ENCODE measurements around the gene SGTA. TPM values are rescaled to one million over a fixed set of nuclear protein-coding genes. Genes with fewer than 3 reads are reported as not detected.

Gene SGTA
- total RNA-seq, 1 donor from 2014 or later, result 37.7 TPM

DNA sequence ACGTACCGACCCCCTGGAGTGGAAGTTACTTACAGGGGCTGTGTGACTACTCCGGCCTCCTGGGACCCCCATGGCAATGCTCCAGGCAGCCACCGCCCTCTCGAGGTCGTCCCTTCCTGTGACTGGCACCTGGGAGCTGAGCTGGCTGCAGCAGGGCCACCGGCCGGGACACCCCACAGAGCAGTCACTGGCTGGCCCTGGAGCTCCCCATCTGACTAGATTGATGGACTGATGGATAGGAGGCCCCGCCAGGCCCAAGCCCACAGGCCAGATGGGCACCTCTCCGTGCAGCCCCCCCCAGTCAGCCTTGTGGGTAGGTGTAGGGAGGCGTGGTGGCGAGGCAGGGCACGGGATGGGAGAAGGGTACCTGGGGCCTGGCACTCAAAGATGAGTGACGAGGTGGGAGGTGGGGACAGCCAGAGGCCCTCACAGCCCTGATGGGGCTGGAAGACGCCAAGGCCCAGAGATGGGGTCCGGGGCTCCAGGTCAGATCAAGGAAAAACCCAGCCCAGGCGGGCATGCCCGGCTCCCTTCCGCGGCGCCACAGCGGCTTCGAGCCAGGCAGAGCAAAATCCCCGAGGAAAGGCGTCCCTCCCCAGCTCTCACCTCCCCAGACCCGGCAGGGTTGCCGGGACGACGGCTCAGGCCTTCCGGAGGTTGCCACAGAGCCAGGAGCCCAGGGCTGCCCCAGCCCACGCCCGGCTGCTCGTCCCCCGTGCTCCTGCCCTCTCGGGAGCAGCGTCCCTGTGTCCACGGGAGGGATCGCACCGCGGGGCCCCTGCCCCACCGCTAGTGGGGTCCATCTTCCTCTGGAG is 51.7 kb downstream of the SGTA start:
- TF ChIP-seq, protein P1, sequence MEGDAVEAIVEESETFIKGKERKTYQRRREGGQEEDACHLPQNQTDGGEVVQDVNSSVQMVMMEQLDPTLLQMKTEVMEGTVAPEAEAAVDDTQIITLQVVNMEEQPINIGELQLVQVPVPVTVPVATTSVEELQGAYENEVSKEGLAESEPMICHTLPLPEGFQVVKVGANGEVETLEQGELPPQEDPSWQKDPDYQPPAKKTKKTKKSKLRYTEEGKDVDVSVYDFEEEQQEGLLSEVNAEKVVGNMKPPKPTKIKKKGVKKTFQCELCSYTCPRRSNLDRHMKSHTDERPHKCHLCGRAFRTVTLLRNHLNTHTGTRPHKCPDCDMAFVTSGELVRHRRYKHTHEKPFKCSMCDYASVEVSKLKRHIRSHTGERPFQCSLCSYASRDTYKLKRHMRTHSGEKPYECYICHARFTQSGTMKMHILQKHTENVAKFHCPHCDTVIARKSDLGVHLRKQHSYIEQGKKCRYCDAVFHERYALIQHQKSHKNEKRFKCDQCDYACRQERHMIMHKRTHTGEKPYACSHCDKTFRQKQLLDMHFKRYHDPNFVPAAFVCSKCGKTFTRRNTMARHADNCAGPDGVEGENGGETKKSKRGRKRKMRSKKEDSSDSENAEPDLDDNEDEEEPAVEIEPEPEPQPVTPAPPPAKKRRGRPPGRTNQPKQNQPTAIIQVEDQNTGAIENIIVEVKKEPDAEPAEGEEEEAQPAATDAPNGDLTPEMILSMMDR (IDR thresholded peaks at IDR 0.05), result no peak
- peaks cover 4% of the 10 kb centered on the region for H3K4me1 Mint-ChIP-seq (ENCODE audit: low read depth)
- H3K27me3 Mint-ChIP-seq (ENCODE audit: low read depth), result peaks cover 3% of the 10 kb centered on the region
- H3K4me3 Mint-ChIP-seq (ENCODE audit: unreplicated experiment), result no peak overlapping the region
- H3K36me3 Mint-ChIP-seq (ENCODE audit: low read depth), result peaks cover 7% of the 10 kb centered on the region
- DNase-seq (ENCODE audit: low spot score), result peak; percentile 82
- no peaks in the 10 kb centered on the region for H3K9me3 Mint-ChIP-seq (ENCODE audit: low read depth)
- H3K27ac Mint-ChIP-seq (ENCODE audit: unreplicated experiment), result no peak overlapping the region

DNA sequence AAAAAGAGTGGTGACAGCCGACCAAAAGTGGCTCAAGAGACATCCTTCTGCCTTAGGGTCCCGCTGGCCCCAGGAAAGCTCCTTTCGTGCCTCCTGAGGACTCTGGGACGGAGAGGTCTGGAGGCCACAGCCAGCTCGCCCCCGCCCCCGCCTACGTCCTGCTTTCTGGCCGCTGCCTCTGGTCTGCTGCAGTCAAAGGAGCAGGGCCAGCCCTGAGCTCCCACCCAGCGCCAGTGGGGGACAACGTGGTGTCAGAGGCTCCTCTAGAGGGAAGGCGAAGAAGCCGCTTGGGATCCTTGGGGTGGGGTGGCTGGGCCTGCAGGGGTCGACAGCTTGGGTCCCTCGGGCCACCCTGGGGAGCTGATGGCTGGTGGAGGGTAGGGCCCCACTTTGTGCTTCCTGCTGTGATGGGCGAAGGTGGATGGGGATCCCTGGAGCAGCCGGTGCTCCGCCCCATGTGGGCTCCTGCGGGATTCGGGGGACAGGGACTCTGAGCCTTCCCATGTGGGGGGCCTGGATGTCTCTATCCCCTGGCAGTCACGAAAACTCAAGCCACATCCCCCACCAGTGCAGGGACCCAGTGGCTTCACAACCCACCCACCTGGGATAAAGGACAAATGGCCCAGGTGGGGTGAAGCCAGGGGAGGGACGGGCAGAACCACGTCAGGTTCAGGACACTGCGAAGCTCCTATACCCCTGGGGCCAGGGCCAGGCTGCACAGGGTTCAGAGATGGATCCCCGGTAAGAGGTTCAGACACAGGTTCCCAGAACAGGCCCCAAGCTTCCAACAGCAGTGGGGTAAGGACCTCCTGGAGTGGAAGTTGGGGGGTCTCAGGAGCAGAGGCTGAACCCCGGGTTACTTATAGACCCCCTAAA is 52.9 kb downstream of the SGTA start:
- DNase-seq (ENCODE audit: low spot score), result peak; percentile 65
- TF ChIP-seq, protein P1 (IDR thresholded peaks at IDR 0.05), result no peak
- H3K9me3 Mint-ChIP-seq (ENCODE audit: low read depth), result no peaks in the 10 kb centered on the region

DNA sequence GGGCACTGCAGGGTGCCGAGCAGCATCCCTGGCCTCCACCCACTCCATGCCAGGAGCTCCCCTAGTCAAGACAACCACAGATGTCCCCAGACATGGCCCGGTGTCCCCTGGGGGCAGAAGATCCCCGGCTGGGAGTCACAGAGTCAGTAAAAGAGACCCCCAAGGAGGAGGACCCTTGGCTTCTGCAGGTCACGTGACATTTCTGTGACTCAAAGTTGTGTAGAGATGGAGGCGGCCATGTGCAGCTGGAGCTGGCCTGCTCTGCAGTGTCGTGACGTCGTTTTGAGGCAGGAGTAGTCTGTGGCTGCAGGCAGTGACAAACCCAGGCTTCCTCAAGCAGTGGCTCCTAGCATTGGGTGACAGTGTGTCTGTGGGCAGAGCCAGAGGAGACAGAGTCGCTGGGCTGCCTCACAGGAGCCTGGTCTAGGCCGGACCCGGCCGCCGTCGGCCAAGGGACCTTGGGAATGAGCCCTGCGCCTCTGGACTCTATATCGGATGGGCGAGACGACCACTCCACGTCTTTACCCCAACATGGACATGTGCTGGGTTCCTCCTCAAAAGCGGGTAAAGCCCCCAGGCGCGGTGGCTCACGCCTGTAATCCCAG is 54.2 kb downstream of the SGTA start:
- TF ChIP-seq, protein P1 (IDR thresholded peaks at IDR 0.05), result no peak
- H3K9me3 Mint-ChIP-seq (ENCODE audit: low read depth), result no peaks in the 10 kb centered on the region
- peaks cover 7% of the 10 kb centered on the region for H3K4me1 Mint-ChIP-seq (ENCODE audit: low read depth)
- no peak overlapping the region for H3K27ac Mint-ChIP-seq (ENCODE audit: unreplicated experiment)
- H3K27me3 Mint-ChIP-seq (ENCODE audit: low read depth), result peaks cover 3% of the 10 kb centered on the region
- no peak for DNase-seq (ENCODE audit: low spot score)
- H3K36me3 Mint-ChIP-seq (ENCODE audit: low read depth), result no peaks in the 10 kb centered on the region
- no peak overlapping the region for H3K4me3 Mint-ChIP-seq (ENCODE audit: unreplicated experiment)

More for the DNA sequence above, 52.9 kb downstream of the SGTA start:
- Mint-ChIP-seq H3K4me3 (ENCODE audit: unreplicated experiment) (no peak overlapping the region), H3K4me1 (ENCODE audit: low read depth) (peaks cover 4% of the 10 kb centered on the region), H3K27me3 (ENCODE audit: low read depth) (peaks cover 3% of the 10 kb centered on the region), H3K36me3 (ENCODE audit: low read depth) (peaks cover 5% of the 10 kb centered on the region), H3K27ac (ENCODE audit: unreplicated experiment) (no peak overlapping the region)

DNA sequence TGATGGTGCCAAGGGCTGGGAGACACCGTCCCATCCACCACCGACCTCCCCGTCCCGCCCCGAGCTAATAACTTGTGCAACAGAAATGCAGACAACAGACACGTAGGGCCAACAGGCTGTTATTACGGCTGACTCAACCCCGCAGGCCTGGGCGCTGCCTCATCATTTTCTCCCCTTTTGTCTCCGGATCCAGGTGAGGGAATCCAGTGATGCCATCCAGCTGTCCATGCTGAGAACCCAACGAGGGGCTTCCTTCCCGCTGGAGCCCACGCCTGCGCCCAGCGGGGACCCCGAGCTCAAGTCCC is 55.5 kb downstream of the SGTA start:
- H3K4me1 Mint-ChIP-seq (ENCODE audit: low read depth), result peaks cover 18% of the 10 kb centered on the region
- no peak overlapping the region for H3K4me3 Mint-ChIP-seq (ENCODE audit: unreplicated experiment)
- DNase-seq (ENCODE audit: low spot score), result no peak
- TF ChIP-seq, protein P1 (IDR thresholded peaks at IDR 0.05), result no peak
- H3K27ac Mint-ChIP-seq (ENCODE audit: unreplicated experiment), result no peak overlapping the region
- no peaks in the 10 kb centered on the region for H3K36me3 Mint-ChIP-seq (ENCODE audit: low read depth)
- no peaks in the 10 kb centered on the region for H3K9me3 Mint-ChIP-seq (ENCODE audit: low read depth)
- H3K27me3 Mint-ChIP-seq (ENCODE audit: low read depth), result peaks cover 3% of the 10 kb centered on the region
